K562 (cell line): ENCODE measurements around the gene SMAP2. TPM values are rescaled to one million over a fixed set of nuclear protein-coding genes. Genes with fewer than 3 reads are reported as not detected.

Experiments
- ATAC-seq: fragments of 200-7000 bp; cut with Tn5 transposase; 3 replicates; pipeline ENCODE4 v1.9.1; 2020; ENCODE audit warnings: moderate library complexity
- BruUV-seq: library from RNA; stranded (reverse); fragments of 400-500 nt; replicated peaks from 2 replicates; lab custom pipeline; 2021; lab: Mats Ljungman, UMichigan
- CTCF ChIA-PET: fragments of 300-600 bp; formaldehyde crosslinking; extraction: SDS; loops from one replicate; lab custom pipeline; 2021; ENCODE audit warnings: low intra/inter-chr PET ratio; lab: Yijun Ruan, JAX
- POLR2A ChIA-PET: fragments of 300-600, 350-650 bp; sonication (Branson Sonifier 250); formaldehyde crosslinking; extraction: SDS; loops from one replicate; lab custom pipeline; 2021; ENCODE audit warnings: antibody characterized with exemption, inconsistent platforms; lab: Yijun Ruan, JAX
- DNase-seq, 4 experiments: peaks; one replicate each; pipeline versions ENCODE4 v3.0.0 to v3.0.0-alpha.2; 2011 to 2018; ENCODE audit warnings: low spot score in 3 of 4, mixed read lengths in 3 of 4; ENCODE audit errors: extremely low read depth in 1 of 4
- FAIRE-seq: peaks from 2 replicates; lab custom pipeline; 2011; peaks lifted over from hg19 to GRCh38; lab: Jason Lieb, UNC
- H2AFZ ChIP-seq: 2 replicates; pipeline ENCODE4 v1.6.0; 2011; ENCODE audit warnings: low read depth, low read length, control low read depth, inconsistent platforms
- H3K27ac ChIP-seq: fragments of 200-600 bp; 3 replicates; pipeline ENCODE4 v1.8.0; 2011; ENCODE audit warnings: low read depth, mild to moderate bottlenecking, control low read depth, inconsistent platforms, low read length, moderate library complexity, mixed read lengths; ENCODE audit errors: extremely low read depth
- H3K27me3 ChIP-seq, 2 experiments: fragments of 300-600 bp in 1 of 2; 2 replicates in 1 of 2; 3 replicates in 1 of 2; pipeline versions ENCODE4 v1.6.0 to v1.8.0; 2011; ENCODE audit warnings: inconsistent platforms in 2 of 2, low read length in 2 of 2, mild to moderate bottlenecking in 1 of 2, mixed read lengths in 1 of 2, moderate library complexity in 1 of 2; ENCODE audit not compliant: control insufficient read depth in 2 of 2, insufficient read depth in 2 of 2
- H3K36me3 ChIP-seq: fragments of 300-600 bp; 3 replicates; pipeline ENCODE4 v1.8.0; 2011; ENCODE audit warnings: mild to moderate bottlenecking, low read length, inconsistent platforms; ENCODE audit not compliant: control insufficient read depth, insufficient read depth
- H3K4me1 ChIP-seq, 2 experiments: fragments of 200-600 bp in 1 of 2; replicated peaks in 1 of 2; 2 replicates in 1 of 2; 3 replicates in 1 of 2; pipeline versions ENCODE4 v1.5.1 to v1.8.0; 2011; ENCODE audit warnings: inconsistent platforms in 2 of 2, low read length in 2 of 2, mild to moderate bottlenecking in 1 of 2, mixed read lengths in 1 of 2, moderate library complexity in 1 of 2; ENCODE audit not compliant: control insufficient read depth in 2 of 2, insufficient read depth in 2 of 2
- H3K4me2 ChIP-seq: 2 replicates; pipeline ENCODE4 v1.6.1; 2011; ENCODE audit warnings: low read length, control low read depth, inconsistent platforms, mixed read lengths; ENCODE audit not compliant: insufficient read depth
- H3K4me3 ChIP-seq: fragments of 200-600 bp; sonication (generic), shearing (Covaris generic); 2 replicates; pipeline ENCODE4 v1.5.1; 2016; ENCODE audit warnings: control low read depth, inconsistent platforms
- H3K79me2 ChIP-seq: fragments of 200-600 bp; 3 replicates; pipeline ENCODE4 v1.8.0; 2011; ENCODE audit warnings: low read length, inconsistent platforms; ENCODE audit not compliant: control insufficient read depth, insufficient read depth
- H3K9ac ChIP-seq, 2 experiments: 2 replicates each; pipeline versions ENCODE4 v1.6.0 to v1.6.1; 2011; ENCODE audit warnings: low read depth in 2 of 2, low read length in 2 of 2, control low read depth in 1 of 2, inconsistent platforms in 1 of 2, mild to moderate bottlenecking in 1 of 2, mixed read lengths in 1 of 2; ENCODE audit not compliant: insufficient read depth in 1 of 2
- H3K9me1 ChIP-seq: one replicate; pipeline ENCODE4 v1.6.0; 2011; ENCODE audit warnings: inconsistent platforms, mild to moderate bottlenecking, low read length, moderate library complexity; ENCODE audit not compliant: control insufficient read depth, insufficient read depth
- H3K9me3 ChIP-seq: replicated peaks from 2 replicates; pipeline ENCODE4 v1.5.1; 2011; ENCODE audit warnings: low read depth, low read length, inconsistent platforms; ENCODE audit not compliant: control insufficient read depth, insufficient read depth
- H4K20me1 ChIP-seq: replicated peaks from 2 replicates; pipeline ENCODE4 v1.6.1; 2011; ENCODE audit warnings: low read length, inconsistent platforms, mixed read lengths; ENCODE audit not compliant: control insufficient read depth, insufficient read depth
- CBFA2T2 ChIP-seq: fragments of 450-650 bp; conservative IDR thresholded peaks from 2 replicates; pipeline ENCODE4 v1.6.1; 2017; ENCODE audit warnings: mild to moderate bottlenecking
- CEBPG ChIP-seq, 3 experiments: fragments of 200-800 bp in 1 of 3; sonication (Bioruptor generic) in 1 of 3; sonication (generic) in 1 of 3; formaldehyde crosslinking in 1 of 3; IDR thresholded peaks in 2 of 3; conservative IDR thresholded peaks in 1 of 3; 2 replicates each; pipeline versions ENCODE4 v1.6.1 to v1.8.0; 2016 to 2022; ENCODE audit warnings: missing compliant biosample characterization in 2 of 3, missing genetic modification characterization in 2 of 3, mild to moderate bottlenecking in 1 of 3, missing genetic modification reagents in 1 of 3
- CTBP1 ChIP-seq: fragments of 450-650 bp; IDR thresholded peaks from 2 replicates; pipeline ENCODE4 v1.6.1; 2016; ENCODE audit warnings: borderline replicate concordance
- DPF2 ChIP-seq: fragments of 450-650 bp; IDR thresholded peaks from 2 replicates; pipeline ENCODE4 v1.6.1; 2016
- ESRRA ChIP-seq: fragments of 450-650 bp; IDR thresholded peaks from 2 replicates; pipeline ENCODE4 v1.6.1; 2014; ENCODE audit warnings: low read depth, mild to moderate bottlenecking, moderate library complexity, borderline replicate concordance
- FOXK2 ChIP-seq, 2 experiments: fragments of 450-650 bp; IDR thresholded peaks in 1 of 2; conservative IDR thresholded peaks in 1 of 2; 2 replicates each; pipeline ENCODE4 v1.6.1; 2016; ENCODE audit warnings: low read depth in 2 of 2, mild to moderate bottlenecking in 1 of 2
- IFI16 ChIP-seq: fragments of 250-450 bp; sonication (Bioruptor Pico); IDR thresholded peaks from 2 replicates; pipeline ENCODE4 v2.1.2; 2022; ENCODE audit warnings: mild to moderate bottlenecking, inconsistent platforms
- KDM4B ChIP-seq, 2 experiments: fragments of 450-650 bp in 1 of 2; sonication (generic) in 1 of 2; IDR thresholded peaks; 2 replicates each; pipeline ENCODE4 v1.6.1; 2016 to 2017; ENCODE audit warnings: borderline replicate concordance in 2 of 2, antibody characterized with exemption in 1 of 2, low read depth in 1 of 2, mild to moderate bottlenecking in 1 of 2
- LARP7 ChIP-seq: fragments of 450-650 bp; IDR thresholded peaks from 2 replicates; pipeline ENCODE4 v1.6.1; 2016
- LEF1 ChIP-seq: fragments of 450-650 bp; IDR thresholded peaks from 2 replicates; pipeline ENCODE4 v1.6.1; 2016; ENCODE audit warnings: mild to moderate bottlenecking
- NCOA1 ChIP-seq: fragments of 450-650 bp; IDR thresholded peaks from 2 replicates; pipeline ENCODE4 v1.6.1; 2016; ENCODE audit warnings: low read depth
- NCOR1 ChIP-seq: fragments of 450-650 bp; IDR thresholded peaks from 2 replicates; pipeline ENCODE4 v1.6.1; 2016; ENCODE audit warnings: mild to moderate bottlenecking, moderate library complexity
- POLR3A ChIP-seq: IDR thresholded peaks from 2 replicates; pipeline ENCODE4 v1.6.1; 2011; ENCODE audit warnings: borderline replicate concordance, mild to moderate bottlenecking, moderate library complexity; ENCODE audit not compliant: insufficient read length, insufficient read depth; ENCODE audit errors: extremely low read depth
- RAD21 ChIP-seq, 2 experiments: fragments of 250-450 bp in 1 of 2; fragments of 450-650 bp in 1 of 2; sonication (Bioruptor Pico) in 1 of 2; formaldehyde crosslinking in 1 of 2; IDR thresholded peaks in 1 of 2; conservative IDR thresholded peaks in 1 of 2; 2 replicates each; pipeline versions ENCODE4 v1.4.0 to v1.8.0; 2020 to 2022; ENCODE audit warnings: mild to moderate bottlenecking in 2 of 2, moderate library complexity in 1 of 2
- RFX1 ChIP-seq: fragments of 450-650 bp; IDR thresholded peaks from 2 replicates; pipeline ENCODE4 v1.6.1; 2016; ENCODE audit warnings: mild to moderate bottlenecking, moderate library complexity
- SRSF7 ChIP-seq: fragments of 200-400 bp; formaldehyde crosslinking; optimal IDR thresholded peaks from 2 replicates; pipeline ENCODE3; 2017; ENCODE audit warnings: mild to moderate bottlenecking, low read depth, low read length
- STAT5A ChIP-seq: IDR thresholded peaks from 2 replicates; pipeline ENCODE4 v1.6.1; 2012; ENCODE audit warnings: low read length, inconsistent platforms, borderline replicate concordance
- TRIM28 ChIP-seq: fragments of 450-650 bp; IDR thresholded peaks from 2 replicates; pipeline ENCODE4 v1.6.1; 2017
- ZNF121 ChIP-seq: sonication (generic); formaldehyde crosslinking; conservative IDR thresholded peaks from 2 replicates; pipeline ENCODE4 v1.8.0; 2022; ENCODE audit warnings: missing genetic modification reagents
- WGBS: fragments of 100-300 bp; shearing (Covaris generic); methylation state at CpG from one replicate; pipeline ENCODE4 v1.1.6; 2016; ENCODE audit warnings: low coverage, mixed read lengths; ENCODE audit not compliant: insufficient coverage; ENCODE audit errors: missing lambda C conversion rate; 5-methylcytosine and 5-hydroxymethylcytosine counted together
- in situ Hi-C: fragments of 300-500 bp; cut with MboI; formaldehyde crosslinking; loops from 4 replicates; pipeline ENCODE4 v1.15.0; 2018; ENCODE audit warnings: inconsistent platforms, mixed read lengths
- intact Hi-C: fragments of 100-400 bp; cut with micrococcal nuclease; formaldehyde crosslinking; loops from 2 replicates; pipeline ENCODE4 v1.14.2; 2022
- polyA plus RNA-seq, 8 experiments: library from polyadenylated mRNA; depleted of rRNA in 4 of 8; stranded (reverse) in 5 of 8; unstranded in 3 of 8; fragments of >200 nt; fragmentation: Nextera tagmentation in 2 of 8; fragmentation: Illumina TruSeq in 1 of 8; extraction: Ambion mirVana in 2 of 8; extraction: Trizol in 1 of 8; gene quantifications; 2 replicates each; pipeline versions ENCODE4 v1.2.1 to v1.2.3, GENCODE V29; 2011 to 2014; ENCODE audit warnings: inconsistent platforms in 1 of 8, missing spikeins in 1 of 8
- total RNA-seq, 7 experiments: library from RNA; depleted of rRNA in 6 of 7; stranded (reverse); fragments of >200 nt in 6 of 7; fragmentation: Illumina TruSeq in 2 of 7; extraction: Trizol in 2 of 7; gene quantifications; 2 replicates each; pipeline versions ENCODE4 v1.2.1 to v1.2.3, GENCODE V29; 2011 to 2021; ENCODE audit warnings: low replicate concordance in 1 of 7
- TF ChIP-seq, protein P1 (sequence below): fragments of 250-450 bp; sonication (Bioruptor Pico); IDR thresholded peaks from 2 replicates; pipeline ENCODE4 v1.4.0; 2020; ENCODE audit warnings: borderline replicate concordance

The SMAP2 gene
- total and polyA plus RNA-seq, 9 of the 15 experiments (the other 6 are each of a cell fraction or from before 2014, with no cell fraction given) = 38.7 to 212 (median 94.1) TPM

GRCh38 chr1:40339420-40340323, 33.9 kb upstream of the SMAP2 start:
- H4K20me1 ChIP-seq = no peaks in the 10 kb centered on the region
- FAIRE-seq (peak; percentile 79), ATAC-seq (peak; percentile 74), DNase-seq (peak; percentile 63 to 76 (median 70))
- no peaks in the 10 kb centered on the region for H3K79me2 ChIP-seq
- ChIA-PET POLR2A (interaction anchor here (0.6 to 1.5 kb wide), 5 partner anchors 13 to 190 kb away, joined by 3 to 4 read pairs (median 4); no protein-coding TSS in a partner anchor), CTCF (interaction anchor here (0.6 to 2.1 kb wide), 4 partner anchors 45 to 196 kb away, joined by 3 to 11 read pairs (median 10); no protein-coding TSS in a partner anchor)
- peaks cover 15 to 21% of the 10 kb centered on the region in 2 experiments; a peak in 4 of 5 replicates for H3K4me1 ChIP-seq
- H3K27me3 ChIP-seq = no peaks in the 10 kb centered on the region
- no TSS peak for BruUV-seq
- H3K9me1 ChIP-seq = no peaks in the 10 kb centered on the region
- no peak overlapping the region for H3K4me3 ChIP-seq
- intact Hi-C loops = loop anchor here (2.0 kb wide), 2 partner anchors 65 to 261 kb away; no protein-coding TSS in a partner anchor
- H3K4me2 ChIP-seq = peak overlapping the region; percentile 54; the same call in 1 of the 2 replicates
- H3K9ac ChIP-seq = no peak overlapping the region; a peak in 2 of 4 replicates
- peak overlapping the region; percentile 40; the same call in 1 of the 2 replicates for H2AFZ ChIP-seq
- no peak overlapping the region for H3K27ac ChIP-seq
- H3K9me3 ChIP-seq = no peaks in the 10 kb centered on the region
- in situ Hi-C loops = loop anchor here (5.0 kb wide), 2 partner anchors 63 to 187 kb away; no protein-coding TSS in a partner anchor
- H3K36me3 ChIP-seq = no peaks in the 10 kb centered on the region
- 19% methylated on average over 6 of the region's 6 CpGs for WGBS
- TF ChIP-seq TRIM28 = peak; percentile 86; the same call in 1 of the 2 replicates
- TF ChIP-seq DPF2 = peak; percentile 74
- peak; percentile 87 for TF ChIP-seq CBFA2T2
- no peak for TF ChIP-seq POLR3A
- peak; percentile 85 for TF ChIP-seq CEBPG (CRISPR knock-in tag; IDR thresholded peaks at IDR 0.05)
- peak; percentile 12 to 84; a peak in 2 of 4 replicates for TF ChIP-seq CEBPG (tag; conservative IDR thresholded peaks at IDR 0.05 in 1 of 2, IDR thresholded peaks at IDR 0.05 in 1 of 2)
- peak; percentile 18; the same call in 1 of the 2 replicates for TF ChIP-seq STAT5A
- peak; percentile 57; the same call in 1 of the 2 replicates for TF ChIP-seq CTBP1
- no peak for TF ChIP-seq ZNF121 (CRISPR knock-in tag)
- peak; percentile 42; the same call in 1 of the 2 replicates for TF ChIP-seq NCOA1
- TF ChIP-seq RAD21 (CRISPR knock-in tag; conservative IDR thresholded peaks at IDR 0.05 in 1 of 2, IDR thresholded peaks at IDR 0.05 in 1 of 2) = 0 out of 4 replicates have a peak, but pooled peaks of 1 of the 2 experiments have one; percentile 11
- no peak for TF ChIP-seq RFX1
- TF ChIP-seq, protein P1, sequence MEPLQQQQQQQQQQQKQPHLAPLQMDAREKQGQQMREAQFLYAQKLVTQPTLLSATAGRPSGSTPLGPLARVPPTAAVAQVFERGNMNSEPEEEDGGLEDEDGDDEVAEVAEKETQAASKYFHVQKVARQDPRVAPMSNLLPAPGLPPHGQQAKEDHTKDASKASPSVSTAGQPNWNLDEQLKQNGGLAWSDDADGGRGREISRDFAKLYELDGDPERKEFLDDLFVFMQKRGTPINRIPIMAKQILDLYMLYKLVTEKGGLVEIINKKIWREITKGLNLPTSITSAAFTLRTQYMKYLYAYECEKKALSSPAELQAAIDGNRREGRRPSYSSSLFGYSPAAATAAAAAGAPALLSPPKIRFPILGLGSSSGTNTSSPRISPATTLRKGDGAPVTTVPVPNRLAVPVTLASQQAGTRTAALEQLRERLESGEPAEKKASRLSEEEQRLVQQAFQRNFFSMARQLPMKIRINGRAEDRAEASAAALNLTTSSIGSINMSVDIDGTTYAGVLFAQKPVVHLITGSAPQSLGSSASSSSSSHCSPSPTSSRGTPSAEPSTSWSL (CRISPR knock-in tag) = no peak
- TF ChIP-seq FOXK2 (conservative IDR thresholded peaks at IDR 0.05 in 1 of 2, IDR thresholded peaks at IDR 0.05 in 1 of 2; ENCODE audit: low read depth in 2 of 2) = 0 out of 4 replicates have a peak, but pooled peaks of 1 of the 2 experiments have one; percentile 14
- peak; percentile 73 for TF ChIP-seq NCOR1
- no peak for TF ChIP-seq IFI16 (CRISPR knock-in tag)
- peak; percentile 35; the same call in 1 of the 2 replicates for TF ChIP-seq LEF1
- peak; percentile 14; the same call in 1 of the 2 replicates for TF ChIP-seq LARP7
- TF ChIP-seq ESRRA = 0 out of 2 replicates have a peak, but pooled peaks have one; percentile 22
- TF ChIP-seq SRSF7 = no peak
- TF ChIP-seq KDM4B (IDR thresholded peaks at IDR 0.05; ENCODE audit: borderline replicate concordance in 2 of 2, low read depth in 1 of 2) = no peak
